Measurements from ENCODE around the gene SLC22A16.

GRCh38 chr6:110493253-110493800 lies 16.9 kb upstream of the SLC22A16 start:
- TF ChIP-seq CTCF (IDR thresholded peaks at IDR 0.05) (no peak), POLR2A (IDR thresholded peaks at IDR 0.05) (no peak)
